ENCODE results near the gene CHD5.

- TF ChIP-seq, protein P1, sequence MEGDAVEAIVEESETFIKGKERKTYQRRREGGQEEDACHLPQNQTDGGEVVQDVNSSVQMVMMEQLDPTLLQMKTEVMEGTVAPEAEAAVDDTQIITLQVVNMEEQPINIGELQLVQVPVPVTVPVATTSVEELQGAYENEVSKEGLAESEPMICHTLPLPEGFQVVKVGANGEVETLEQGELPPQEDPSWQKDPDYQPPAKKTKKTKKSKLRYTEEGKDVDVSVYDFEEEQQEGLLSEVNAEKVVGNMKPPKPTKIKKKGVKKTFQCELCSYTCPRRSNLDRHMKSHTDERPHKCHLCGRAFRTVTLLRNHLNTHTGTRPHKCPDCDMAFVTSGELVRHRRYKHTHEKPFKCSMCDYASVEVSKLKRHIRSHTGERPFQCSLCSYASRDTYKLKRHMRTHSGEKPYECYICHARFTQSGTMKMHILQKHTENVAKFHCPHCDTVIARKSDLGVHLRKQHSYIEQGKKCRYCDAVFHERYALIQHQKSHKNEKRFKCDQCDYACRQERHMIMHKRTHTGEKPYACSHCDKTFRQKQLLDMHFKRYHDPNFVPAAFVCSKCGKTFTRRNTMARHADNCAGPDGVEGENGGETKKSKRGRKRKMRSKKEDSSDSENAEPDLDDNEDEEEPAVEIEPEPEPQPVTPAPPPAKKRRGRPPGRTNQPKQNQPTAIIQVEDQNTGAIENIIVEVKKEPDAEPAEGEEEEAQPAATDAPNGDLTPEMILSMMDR (IDR thresholded peaks at IDR 0.05) = no peak
- no peak for TF ChIP-seq EP300 (IDR thresholded peaks at IDR 0.05)
Observed at GRCh38 chr1:6178751-6179563, 1.2 kb downstream of the CHD5 start.

Measured in esophagus muscularis mucosa (tissue), 3 donors.